HG02885 (cell line): Measurements from ENCODE around the gene THUMPD2.

Experiments
- ATAC-seq: cut with Tn5 transposase; IDR thresholded peaks from one replicate; pipeline ENCODE4 v1.9.1; 2021; ENCODE audit warnings: mild to moderate bottlenecking; ENCODE audit not compliant: unreplicated experiment, poor library complexity

Gene THUMPD2

GRCh38 chr2:39686456-39686855 is 92.6 kb downstream of the THUMPD2 start:
- ATAC-seq = no peak
